ENCODE results near the gene B3GNT3. TPM values are rescaled to one million over a fixed set of nuclear protein-coding genes. Genes with fewer than 3 reads are reported as not detected.

B3GNT3 gene
- total RNA-seq, 4 donors from 2014 or later: 0.19 to 0.32 TPM; not detected in 2

DNA sequence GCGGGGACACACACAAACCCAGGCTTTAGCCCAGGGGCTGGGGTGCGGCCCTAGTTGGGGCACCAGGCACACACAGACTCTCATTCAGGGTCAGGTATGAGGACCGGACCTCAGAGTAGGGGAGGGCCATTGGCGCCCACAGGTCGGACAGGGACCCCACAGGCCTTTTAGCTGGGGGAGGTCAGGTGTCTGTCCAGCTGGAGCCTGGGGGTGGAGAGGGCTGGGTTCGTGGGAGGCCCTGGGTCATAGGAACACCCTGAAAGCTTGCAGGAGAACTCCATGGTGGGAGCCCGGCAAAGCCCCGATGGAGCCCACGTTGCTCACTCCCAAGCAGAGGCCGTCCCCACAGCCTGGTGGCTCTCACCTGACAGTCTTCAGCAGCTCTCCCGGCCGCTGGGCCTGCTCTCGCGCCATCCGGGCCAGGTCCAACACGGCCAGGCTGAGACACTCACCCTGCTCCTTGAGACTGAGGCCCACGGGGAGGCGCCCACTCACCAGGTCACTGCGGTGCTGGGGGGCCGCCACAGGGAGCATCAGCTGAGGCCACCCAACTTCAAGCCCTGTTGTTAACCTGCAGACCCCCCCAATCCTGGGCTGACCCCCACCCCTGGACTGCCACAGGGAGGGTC, 47.8 kb downstream of the B3GNT3 start:
- no peak for DNase-seq (ENCODE audit: low spot score)
- TF ChIP-seq, protein P1, sequence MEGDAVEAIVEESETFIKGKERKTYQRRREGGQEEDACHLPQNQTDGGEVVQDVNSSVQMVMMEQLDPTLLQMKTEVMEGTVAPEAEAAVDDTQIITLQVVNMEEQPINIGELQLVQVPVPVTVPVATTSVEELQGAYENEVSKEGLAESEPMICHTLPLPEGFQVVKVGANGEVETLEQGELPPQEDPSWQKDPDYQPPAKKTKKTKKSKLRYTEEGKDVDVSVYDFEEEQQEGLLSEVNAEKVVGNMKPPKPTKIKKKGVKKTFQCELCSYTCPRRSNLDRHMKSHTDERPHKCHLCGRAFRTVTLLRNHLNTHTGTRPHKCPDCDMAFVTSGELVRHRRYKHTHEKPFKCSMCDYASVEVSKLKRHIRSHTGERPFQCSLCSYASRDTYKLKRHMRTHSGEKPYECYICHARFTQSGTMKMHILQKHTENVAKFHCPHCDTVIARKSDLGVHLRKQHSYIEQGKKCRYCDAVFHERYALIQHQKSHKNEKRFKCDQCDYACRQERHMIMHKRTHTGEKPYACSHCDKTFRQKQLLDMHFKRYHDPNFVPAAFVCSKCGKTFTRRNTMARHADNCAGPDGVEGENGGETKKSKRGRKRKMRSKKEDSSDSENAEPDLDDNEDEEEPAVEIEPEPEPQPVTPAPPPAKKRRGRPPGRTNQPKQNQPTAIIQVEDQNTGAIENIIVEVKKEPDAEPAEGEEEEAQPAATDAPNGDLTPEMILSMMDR (IDR thresholded peaks at IDR 0.05): no peak

GRCh38 chr19:17843292-17843827, 48.4 kb downstream of the B3GNT3 start:
- TF ChIP-seq, protein P1 (IDR thresholded peaks at IDR 0.05): no peak
- DNase-seq (ENCODE audit: low spot score) (no peak), ATAC-seq (ENCODE audit: low FRiP score) (no peak)

More for the DNA sequence above, 47.8 kb downstream of the B3GNT3 start:
- no peak for ATAC-seq (ENCODE audit: low FRiP score)

DNA sequence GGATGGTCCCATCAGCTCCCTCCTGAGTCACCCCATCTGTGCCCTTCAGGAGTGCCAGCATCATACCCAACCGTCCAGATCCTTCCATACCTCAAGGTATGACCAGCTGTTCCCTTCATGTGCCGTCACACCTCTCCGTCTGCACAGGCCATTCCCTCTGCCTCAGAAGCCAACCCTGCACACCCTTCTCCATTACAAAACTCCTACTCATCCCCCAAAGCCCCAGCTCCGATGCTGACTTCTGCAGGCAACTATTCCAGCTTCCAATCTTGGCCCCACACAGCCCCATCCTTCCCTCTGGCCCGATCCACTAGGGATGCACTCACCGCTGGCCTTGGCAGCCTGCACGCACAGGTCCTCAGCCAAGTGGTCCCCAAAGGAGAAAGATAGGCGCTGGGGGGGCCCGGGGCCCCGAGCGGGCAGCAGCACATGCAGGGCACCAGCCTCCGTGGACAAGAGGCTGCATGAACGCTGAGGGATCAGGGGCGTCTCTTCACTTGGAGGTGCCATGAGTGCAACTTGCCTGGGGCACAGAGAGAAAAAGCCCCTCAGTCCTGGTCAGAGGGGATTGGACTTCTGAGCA, 49.1 kb downstream of the B3GNT3 start:
- DNase-seq (ENCODE audit: low spot score) (no peak), ATAC-seq (ENCODE audit: low FRiP score) (no peak)
- TF ChIP-seq, protein P1 (IDR thresholded peaks at IDR 0.05): no peak

GRCh38 chr19:17846146-17846545, 51.2 kb downstream of the B3GNT3 start:
- TF ChIP-seq, protein P1 (IDR thresholded peaks at IDR 0.05): no peak
- no peak for ATAC-seq (ENCODE audit: low FRiP score)
- DNase-seq (ENCODE audit: low spot score): no peak

DNA sequence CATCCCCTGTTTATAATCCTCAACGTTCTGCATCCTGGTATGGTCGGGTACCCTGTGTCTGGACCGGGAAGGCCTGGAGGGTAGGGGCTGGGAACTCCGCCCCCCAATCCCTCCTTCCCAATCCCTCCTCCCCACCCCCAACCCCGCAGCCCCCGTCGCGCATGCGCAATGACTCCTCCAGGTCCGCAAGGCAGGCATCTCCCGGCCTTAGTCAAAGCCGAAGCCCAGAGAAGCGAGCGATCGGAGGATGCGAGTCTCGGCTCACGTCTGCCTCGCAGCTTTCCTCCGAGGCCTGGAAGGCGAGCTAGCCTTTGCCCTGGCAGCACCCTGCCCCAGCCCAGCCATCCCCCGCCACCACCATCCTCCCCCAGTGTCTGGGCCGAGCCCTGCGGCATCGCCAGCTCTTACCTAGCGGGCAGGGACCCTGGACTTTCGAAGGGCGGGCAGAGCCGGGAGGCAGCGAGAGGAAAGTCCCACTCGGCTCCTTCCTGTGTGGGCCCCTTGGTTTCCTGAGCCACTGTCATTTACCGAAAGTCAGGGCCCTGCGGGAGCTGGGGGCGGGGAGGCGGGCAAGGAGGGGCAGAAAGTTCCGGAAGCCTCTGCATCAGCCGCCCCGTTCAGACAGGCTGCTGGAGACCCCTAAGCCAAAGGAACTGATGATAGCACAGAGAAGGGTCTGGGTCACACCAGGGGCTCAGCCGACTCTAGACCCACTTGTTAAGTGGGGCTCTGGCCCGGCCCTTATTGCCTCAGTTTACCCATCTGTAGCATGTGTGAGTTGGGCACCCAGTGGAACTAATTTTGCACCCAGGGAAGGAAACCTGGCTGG, 52.8 kb downstream of the B3GNT3 start, which contains the start of gene JAK3:
TSS of gene JAK3 (minus strand) at position 445 of the 829 bp plus-strand sequence. CDS start 3,565 bp downstream, outside the sequence.
- TF ChIP-seq, protein P1 (IDR thresholded peaks at IDR 0.05): no peak
- no peak for DNase-seq (ENCODE audit: low spot score)
- peak; percentile 56 for ATAC-seq (ENCODE audit: low FRiP score)

GRCh38 chr19:17848595-17849292, 53.8 kb downstream of the B3GNT3 start:
- DNase-seq (ENCODE audit: low spot score): no peak
- TF ChIP-seq, protein P1 (IDR thresholded peaks at IDR 0.05): no peak
- no peak for ATAC-seq (ENCODE audit: low FRiP score)
